Large intestine (tissue), 3 donors: Measurements from ENCODE around the gene HBD. TPM values are rescaled to one million over a fixed set of nuclear protein-coding genes. Genes with fewer than 3 reads are reported as not detected.

Source experiments
- DNase-seq, 2 donors: peaks; one replicate each; pipeline versions ENCODE4 v3.0.0 to v3.0.0-alpha.2; 2013
- H3K27ac ChIP-seq: one replicate; pipeline ENCODE4 v1.5.1; 2013; ENCODE audit warnings: low read length
- H3K27me3 ChIP-seq: 2 replicates; pipeline ENCODE4 v1.6.1; 2013; ENCODE audit warnings: low read length; ENCODE audit not compliant: control insufficient read depth, insufficient read depth
- H3K36me3 ChIP-seq: 2 replicates; pipeline ENCODE4 v1.6.1; 2013; ENCODE audit warnings: low read length; ENCODE audit not compliant: control insufficient read depth, insufficient read depth
- H3K4me1 ChIP-seq: one replicate; pipeline ENCODE4 v1.6.1; 2013; ENCODE audit warnings: low read length; ENCODE audit not compliant: control insufficient read depth, insufficient read depth
- H3K4me3 ChIP-seq: one replicate; pipeline ENCODE4 v1.5.1; 2013; ENCODE audit warnings: low read length
- H3K9me3 ChIP-seq: one replicate; pipeline ENCODE4 v1.6.1; 2013; ENCODE audit warnings: mild to moderate bottlenecking, low read depth, low read length, moderate library complexity; ENCODE audit not compliant: control insufficient read depth
- WGBS: methylation state at CpG from one replicate; pipeline ENCODE4 v1.1.5; 2013; ENCODE audit warnings: low lambda C conversion rate; ENCODE audit not compliant: insufficient coverage; 5-methylcytosine and 5-hydroxymethylcytosine counted together
- polyA plus RNA-seq: library from polyadenylated mRNA; unstranded; fragments of 120-200 nt; gene quantifications from one replicate; pipeline ENCODE4 v1.2.1, GENCODE V29; 2013

The HBD gene
- polyA plus RNA-seq, 1 donor = 0.09 TPM

GRCh38 chr11:5224538-5225479 is 9.5 kb downstream of the HBD start:
- Histone ChIP-seq H3K4me3 (no peak overlapping the region), H3K27ac (no peak overlapping the region), H3K36me3 (no peaks in the 10 kb centered on the region), H3K27me3 (no peaks in the 10 kb centered on the region), H3K4me1 (no peaks in the 10 kb centered on the region), H3K9me3 (no peaks in the 10 kb centered on the region)
- WGBS = no CpG with 5 or more reads among the region's 6 CpGs
- no peak for DNase-seq

- WGBS = 83% methylated on average over 1 of the region's 1 CpG
- Histone ChIP-seq H3K27ac (no peak overlapping the region), H3K4me1 (no peaks in the 10 kb centered on the region), H3K27me3 (no peaks in the 10 kb centered on the region), H3K9me3 (no peaks in the 10 kb centered on the region), H3K36me3 (no peaks in the 10 kb centered on the region), H3K4me3 (no peak overlapping the region)
- no peak for DNase-seq
Measured at GRCh38 chr11:5223686-5224085, 10.6 kb downstream of the HBD start.

GRCh38 chr11:5223146-5223545 is 11.1 kb downstream of the HBD start:
- Histone ChIP-seq H3K4me1 (no peaks in the 10 kb centered on the region), H3K36me3 (no peaks in the 10 kb centered on the region), H3K27me3 (no peaks in the 10 kb centered on the region), H3K4me3 (no peak overlapping the region), H3K27ac (no peak overlapping the region), H3K9me3 (no peaks in the 10 kb centered on the region)
- WGBS = no CpG with 5 or more reads among the region's 6 CpGs
- no peak for DNase-seq

GRCh38 chr11:5210376-5210885 is 23.9 kb downstream of the HBD start:
- H3K4me1 ChIP-seq = no peaks in the 10 kb centered on the region
- no peaks in the 10 kb centered on the region for H3K36me3 ChIP-seq
- H3K27me3 ChIP-seq = no peaks in the 10 kb centered on the region
- H3K9me3 ChIP-seq = no peaks in the 10 kb centered on the region
- DNase-seq = no peak
- no peak overlapping the region for H3K4me3 ChIP-seq
- no peak overlapping the region for H3K27ac ChIP-seq
- 20% methylated on average over 1 of the region's 7 CpGs for WGBS

GRCh38 chr11:5204787-5205186 is 29.5 kb downstream of the HBD start:
- no CpG with 5 or more reads among the region's 1 CpG for WGBS
- Histone ChIP-seq H3K4me3 (no peak overlapping the region), H3K27ac (no peak overlapping the region), H3K36me3 (no peaks in the 10 kb centered on the region), H3K9me3 (no peaks in the 10 kb centered on the region), H3K4me1 (no peaks in the 10 kb centered on the region), H3K27me3 (no peaks in the 10 kb centered on the region)
- DNase-seq = peak in 1 of 2 donors; percentile 3

- Histone ChIP-seq H3K9me3 (no peaks in the 10 kb centered on the region), H3K27ac (no peak overlapping the region), H3K4me3 (no peak overlapping the region), H3K4me1 (no peaks in the 10 kb centered on the region), H3K36me3 (no peaks in the 10 kb centered on the region), H3K27me3 (no peaks in the 10 kb centered on the region)
- WGBS = no CpG with 5 or more reads among the region's 2 CpGs
- DNase-seq = no peak
Measured at GRCh38 chr11:5203366-5203765, 30.9 kb downstream of the HBD start.

GRCh38 chr11:5200582-5200981 is 33.7 kb downstream of the HBD start, which contains the start of gene OR51V1:
TSS of gene OR51V1 (minus strand) at chr11:5200682. CDS start at chr11:5200682, 0 bp downstream.
- no peaks in the 10 kb centered on the region for H3K27me3 ChIP-seq

GRCh38 chr11:5198285-5198684 is 36.0 kb downstream of the HBD start:
- DNase-seq = no peak
- Histone ChIP-seq H3K36me3 (no peaks in the 10 kb centered on the region), H3K27ac (no peak overlapping the region), H3K27me3 (no peaks in the 10 kb centered on the region), H3K4me1 (no peaks in the 10 kb centered on the region), H3K4me3 (no peak overlapping the region), H3K9me3 (no peaks in the 10 kb centered on the region)

More at GRCh38 chr11:5200582-5200981, 33.7 kb downstream of the HBD start, which contains the start of gene OR51V1:
- DNase-seq = no peak
- H3K4me1 ChIP-seq = no peaks in the 10 kb centered on the region
- no peak within 1 kb of the TSS for H3K27ac ChIP-seq
- no CpG with 5 or more reads among the region's 1 CpG for WGBS
- no peak within 1 kb of the TSS for H3K4me3 ChIP-seq
- H3K36me3 ChIP-seq = no peaks in the 10 kb centered on the region
- H3K9me3 ChIP-seq = no peaks in the 10 kb centered on the region

- H3K27ac ChIP-seq = no peak overlapping the region
- no peaks in the 10 kb centered on the region for H3K9me3 ChIP-seq
- WGBS = no CpG with 5 or more reads among the region's 3 CpGs
- no peak for DNase-seq
- H3K4me3 ChIP-seq = no peak overlapping the region
- H3K4me1 ChIP-seq = no peaks in the 10 kb centered on the region
- H3K27me3 ChIP-seq = no peaks in the 10 kb centered on the region
- no peaks in the 10 kb centered on the region for H3K36me3 ChIP-seq
Measured at GRCh38 chr11:5197536-5197935, 36.7 kb downstream of the HBD start.

GRCh38 chr11:5196731-5197130 is 37.6 kb downstream of the HBD start:
- no peaks in the 10 kb centered on the region for H3K4me1 ChIP-seq
- WGBS = no CpG with 5 or more reads among the region's 3 CpGs
- no peaks in the 10 kb centered on the region for H3K9me3 ChIP-seq
- no peak overlapping the region for H3K4me3 ChIP-seq
- H3K27me3 ChIP-seq = no peaks in the 10 kb centered on the region
- H3K27ac ChIP-seq = no peak overlapping the region
- no peak for DNase-seq
- no peaks in the 10 kb centered on the region for H3K36me3 ChIP-seq
